Stimulated activated CD8-positive, alpha-beta memory T cell treated with anti-CD3 and anti-CD28 coated beads, Interleukin-12 subunit alpha, Interleukin-12 subunit beta, amount 100 ng/mL, for 1 hour (primary cell): ENCODE measurements around the gene MARCHF3.
"Not testable (repeated sequence)": the region's sequence is repeated elsewhere in the genome, so short reads cannot be mapped to it uniquely, and the experiment has no call there.

Source experiments
- DNase-seq: peaks from one replicate; pipeline ENCODE4 v3.0.0-alpha.2; 2020; ENCODE audit warnings: low read depth

The MARCHF3 gene

DNA sequence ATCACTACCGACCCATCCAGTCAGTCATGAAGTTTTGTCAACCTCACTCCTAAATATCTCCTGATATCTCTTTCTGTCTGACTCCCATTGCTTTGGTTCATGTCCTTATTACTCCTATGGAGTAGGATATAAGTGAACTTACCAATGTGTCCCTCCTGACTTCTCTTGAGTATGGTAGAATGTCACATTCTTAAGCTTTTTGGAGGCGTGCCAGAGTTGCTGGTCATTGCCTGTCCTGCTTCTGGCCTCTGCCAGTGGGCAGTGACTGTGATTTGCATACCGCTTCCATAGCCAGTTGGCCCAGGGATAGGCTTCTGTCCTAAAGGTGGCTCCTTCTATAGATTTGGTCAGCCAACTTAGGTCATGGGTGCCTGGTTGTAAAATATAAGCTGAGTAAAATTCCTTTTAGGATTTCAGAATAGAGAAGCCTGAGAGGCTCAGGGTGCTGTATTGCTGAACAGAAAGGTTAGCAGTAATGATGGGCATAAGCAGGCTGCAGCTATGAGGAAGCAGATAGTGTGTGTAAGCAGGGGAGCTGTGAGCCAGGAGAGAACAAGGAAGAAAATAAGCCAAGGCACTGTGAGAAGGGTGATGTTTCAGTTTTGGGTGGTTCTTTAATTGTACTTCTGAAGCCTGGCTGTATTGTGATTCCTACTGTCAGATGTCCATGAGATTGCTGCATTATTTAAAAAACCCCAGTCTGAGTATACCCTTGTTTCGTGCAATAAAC, 16.1 kb upstream of the MARCHF3 start:
- DNase-seq: no peak

DNA sequence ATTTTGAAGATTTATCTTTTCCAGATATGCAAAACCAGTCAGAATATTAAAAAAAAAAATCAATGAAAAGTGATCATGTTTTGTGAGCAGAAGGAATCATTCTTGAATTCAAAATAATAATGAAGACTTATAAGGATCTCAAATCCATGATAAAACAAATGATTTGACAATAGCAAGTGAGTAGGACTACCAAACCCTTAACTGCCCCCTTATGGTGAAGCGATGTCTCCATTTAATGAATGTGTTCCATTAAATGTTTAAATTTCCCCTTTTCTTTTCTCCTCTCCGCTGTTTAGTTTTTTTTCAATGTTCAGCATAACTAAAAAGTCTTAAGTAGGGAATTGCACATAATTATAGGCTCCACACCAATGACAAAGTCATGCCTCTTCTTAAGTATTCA, 12.2 kb upstream of the MARCHF3 start:
- DNase-seq: no peak

DNA sequence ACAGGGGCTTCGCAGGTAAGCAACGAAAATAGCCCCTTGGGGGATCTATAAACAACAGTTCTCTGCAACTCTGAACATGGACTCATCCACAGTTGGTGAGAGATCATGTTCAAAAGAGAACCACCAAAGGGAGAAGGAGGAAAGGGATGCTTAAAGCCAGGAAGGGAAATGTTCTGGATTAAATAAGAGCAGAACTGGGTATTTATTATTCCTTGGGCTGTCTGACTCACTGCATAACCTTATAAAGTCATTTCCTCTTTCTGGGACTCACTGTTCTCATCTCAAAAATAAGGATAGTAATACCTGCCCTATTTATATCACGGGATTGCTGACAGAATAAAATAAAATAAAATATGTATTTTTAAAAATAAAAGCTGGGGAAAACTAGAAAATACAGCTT, 11.2 kb upstream of the MARCHF3 start:
- DNase-seq: no peak

DNA sequence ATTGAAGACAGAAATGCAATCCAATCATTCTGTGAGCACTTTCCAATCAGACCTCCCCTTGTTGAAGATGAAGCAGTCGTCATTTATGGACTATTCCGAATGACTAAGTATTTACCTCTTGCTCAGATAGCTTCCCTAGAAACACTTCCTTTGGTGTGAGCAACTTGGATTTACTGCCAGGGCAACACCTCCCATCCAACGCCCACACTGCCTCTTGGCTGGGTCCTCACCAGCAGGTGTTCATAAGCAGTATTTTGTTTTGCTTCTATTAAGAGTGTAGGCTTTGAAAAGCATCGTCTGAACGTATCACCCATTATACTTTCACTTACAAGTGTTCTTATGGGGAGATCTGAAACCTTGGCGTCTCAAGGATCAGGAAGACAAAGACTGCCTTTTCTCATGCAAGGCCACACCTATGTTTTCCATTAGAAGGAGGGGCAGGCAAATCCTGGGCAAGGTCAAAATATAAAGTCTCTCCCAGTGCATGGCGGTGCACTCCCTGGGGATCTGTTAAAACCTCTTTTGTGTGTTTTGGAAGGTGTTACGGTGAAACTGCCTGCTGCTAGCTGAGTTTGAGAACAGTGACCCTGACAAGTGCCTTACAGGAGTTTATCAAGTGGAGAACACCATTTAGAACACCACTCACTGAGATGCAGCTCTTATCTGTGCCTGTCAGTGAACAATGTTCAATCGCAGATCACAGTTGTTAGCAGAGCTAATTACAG, 10.6 kb upstream of the MARCHF3 start:
- DNase-seq: no peak

DNA sequence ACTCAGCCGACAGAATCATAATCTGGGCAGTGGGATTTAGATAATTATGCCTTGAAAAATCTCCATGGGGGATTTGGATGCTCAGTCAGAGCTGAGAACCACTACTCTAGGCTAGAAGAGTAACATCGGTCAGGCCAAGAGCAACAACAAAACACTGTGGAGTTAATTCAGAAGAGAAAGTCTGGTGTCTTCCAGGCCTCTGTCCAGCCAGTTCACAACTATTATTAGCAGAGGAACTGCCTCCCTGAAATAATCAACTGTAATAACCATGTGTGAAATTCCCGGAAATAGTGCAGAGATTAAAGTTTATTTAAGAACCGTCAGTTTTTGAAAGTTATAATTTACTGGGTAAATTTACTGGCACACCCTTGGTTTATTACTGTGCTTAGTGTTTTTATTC, 8.2 kb upstream of the MARCHF3 start:
- DNase-seq: no peak

DNA sequence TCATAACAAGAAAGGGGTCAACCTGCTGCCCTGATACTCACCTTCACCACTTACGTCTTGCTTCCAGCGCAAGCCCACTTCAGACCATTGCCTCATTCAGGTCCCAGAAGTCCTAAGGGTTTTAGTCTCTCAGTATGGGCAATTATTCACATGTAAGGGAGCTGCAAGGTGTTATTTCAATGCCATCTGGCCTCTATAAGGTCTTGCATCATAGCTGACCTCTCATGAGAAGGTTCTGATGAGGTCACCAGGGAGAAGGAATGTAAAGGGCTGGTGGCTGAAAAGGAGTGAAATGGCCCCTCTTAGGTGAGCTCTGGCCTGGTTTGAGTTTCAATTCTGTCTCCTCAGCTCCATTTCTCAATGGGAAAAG, 1.5 kb upstream of the MARCHF3 start:
- DNase-seq: no peak

DNA sequence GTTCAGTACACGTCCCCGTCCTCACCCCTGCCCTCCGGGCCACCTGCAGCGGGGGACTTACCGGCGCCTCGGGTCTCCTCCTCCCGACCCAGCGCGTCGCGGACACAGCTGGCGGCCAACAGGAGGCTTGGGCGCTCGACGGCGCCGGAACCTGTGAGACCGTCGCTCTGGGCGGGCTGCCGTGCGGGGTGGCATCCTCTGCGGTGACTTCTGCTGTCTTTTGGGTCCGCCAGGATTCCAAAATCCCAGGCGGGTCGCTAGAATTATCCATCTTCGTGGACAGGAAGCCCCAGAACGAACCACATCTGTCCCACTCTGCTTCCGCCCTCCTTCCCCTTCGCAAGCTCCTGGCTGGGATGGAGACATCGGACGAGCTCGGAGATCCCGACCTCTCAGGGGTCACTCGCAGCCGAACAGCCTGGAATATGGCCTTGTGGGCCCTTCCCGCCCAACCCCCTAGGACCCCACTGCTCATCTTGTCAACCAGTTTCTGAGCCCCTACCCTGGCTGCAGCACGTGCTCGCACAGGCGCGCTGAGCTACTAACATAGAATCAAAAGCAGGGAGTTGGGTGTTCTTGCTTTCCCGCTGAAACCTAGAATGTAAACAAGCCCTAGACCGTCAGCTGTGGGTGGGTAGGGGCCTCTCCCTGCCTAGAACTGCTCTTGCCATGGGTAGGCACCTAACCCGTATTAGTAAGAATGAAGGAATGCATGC, 947 bp upstream of the MARCHF3 start:
- no peak for DNase-seq

DNA sequence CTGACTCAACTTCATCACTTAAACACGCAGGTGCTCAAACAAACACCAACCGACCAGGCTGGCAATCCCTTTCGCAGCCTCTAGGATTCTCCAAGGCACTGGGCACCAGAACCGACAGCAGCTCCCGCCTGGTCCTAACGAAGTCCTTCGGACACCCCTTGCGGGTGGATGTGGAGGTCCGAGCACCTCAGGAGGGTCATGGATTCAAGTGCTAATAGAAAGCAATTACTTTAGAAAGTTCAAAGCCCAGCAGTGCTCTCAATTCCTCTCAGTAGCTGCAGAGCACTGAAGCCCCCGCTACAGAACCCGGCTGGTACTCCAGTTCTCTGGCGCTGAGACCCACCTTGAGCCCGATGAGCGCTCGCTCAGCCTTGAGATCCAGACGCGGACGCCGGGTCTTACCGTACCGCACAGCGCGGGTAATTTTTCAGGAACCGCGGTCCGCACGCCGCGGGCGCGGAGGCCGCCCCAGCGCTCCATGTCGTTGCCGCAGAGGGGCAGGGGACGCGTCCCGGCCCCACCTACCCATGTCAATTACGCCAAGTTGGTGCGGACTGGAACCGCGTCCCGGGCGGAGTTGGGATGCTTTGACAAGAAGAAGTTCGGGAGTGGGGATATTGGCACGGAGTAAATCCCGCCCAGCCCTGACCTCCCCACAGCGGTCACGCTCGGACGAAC, 638 bp downstream of the MARCHF3 start:
- no peak for DNase-seq

DNA sequence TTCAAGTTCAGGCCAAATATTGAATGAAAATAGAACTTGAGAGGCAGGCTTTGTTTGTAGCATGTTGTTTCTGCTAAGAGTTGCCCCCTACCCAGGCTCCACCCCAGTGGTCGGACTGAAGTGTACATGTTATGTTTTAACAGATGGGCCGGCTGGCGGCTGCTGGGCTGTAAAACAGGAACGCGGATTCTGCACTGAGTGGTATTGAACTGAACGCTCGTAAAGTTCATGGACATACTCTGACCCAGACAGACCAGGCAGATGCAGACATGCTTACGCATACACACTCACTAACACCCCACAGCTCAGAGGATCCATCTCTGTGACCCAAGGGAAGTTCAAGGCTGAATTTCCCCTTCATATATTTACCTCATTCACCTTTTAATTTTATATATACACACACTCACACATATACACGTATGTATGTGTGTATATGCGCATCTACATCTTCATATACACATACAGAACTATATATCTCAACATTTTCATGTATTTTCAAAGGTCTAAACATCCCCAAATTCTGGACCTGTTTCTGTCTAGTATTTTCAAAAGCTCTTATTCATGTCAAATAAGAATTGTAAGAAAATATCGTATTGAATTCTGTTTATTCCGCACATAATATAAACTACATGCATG, 1.4 kb downstream of the MARCHF3 start:
- DNase-seq: no peak

DNA sequence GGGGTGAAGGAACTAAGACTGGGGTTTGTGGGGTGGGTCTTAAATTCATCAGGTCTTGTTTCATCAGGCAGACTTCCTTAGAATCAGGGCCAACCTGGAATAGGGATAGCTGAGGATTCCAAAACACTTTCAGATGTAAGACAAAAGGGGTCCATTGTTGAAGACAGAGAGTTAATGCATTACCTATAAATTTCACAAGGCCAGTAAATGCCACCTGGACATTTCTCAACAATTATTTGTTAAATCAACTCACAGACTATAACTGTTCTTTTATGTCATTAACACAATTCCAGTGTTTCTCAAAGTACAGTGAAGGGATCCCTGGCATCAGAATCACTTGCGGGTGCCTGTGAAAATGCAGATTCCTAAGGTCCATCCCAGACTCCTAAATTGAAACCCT, 2.8 kb downstream of the MARCHF3 start:
- DNase-seq: no peak

DNA sequence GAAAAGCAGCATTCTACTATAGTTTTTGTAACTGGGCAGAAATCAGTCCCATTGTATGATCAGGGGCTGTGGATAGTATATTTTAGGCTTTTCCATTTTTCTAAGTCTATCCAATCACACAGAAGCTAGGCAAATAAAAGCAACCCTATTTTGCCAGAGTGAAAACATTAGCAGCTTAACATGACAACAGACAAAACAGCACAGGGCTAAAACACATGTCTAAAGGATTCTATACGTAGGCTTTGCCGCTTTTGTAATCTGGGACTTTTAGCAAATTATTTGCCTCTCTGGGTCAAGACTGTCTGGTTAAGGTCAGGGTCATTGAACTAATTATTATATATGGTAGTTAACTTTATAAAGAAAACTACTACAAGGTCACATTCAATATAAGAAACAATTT, 4.2 kb downstream of the MARCHF3 start:
- DNase-seq: no peak

DNA sequence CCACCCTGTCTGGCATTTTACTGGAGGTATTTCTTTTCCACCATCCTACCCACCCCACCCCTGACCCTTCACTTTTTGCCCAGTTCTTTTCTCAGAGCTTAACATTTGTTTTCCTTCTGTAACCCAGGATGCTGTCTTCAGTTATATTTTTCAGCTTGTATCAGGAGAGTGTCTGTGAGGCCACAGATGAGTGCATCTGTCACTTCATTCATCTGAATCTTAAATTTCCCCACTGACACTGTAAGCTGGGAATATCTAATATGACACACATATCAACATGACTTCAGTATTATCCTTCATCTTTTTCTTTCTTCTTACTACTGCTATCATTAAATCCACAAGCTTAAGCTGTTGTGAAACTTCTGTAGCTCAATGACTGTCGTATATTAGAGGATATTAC, 4.9 kb downstream of the MARCHF3 start:
- no peak for DNase-seq

DNA sequence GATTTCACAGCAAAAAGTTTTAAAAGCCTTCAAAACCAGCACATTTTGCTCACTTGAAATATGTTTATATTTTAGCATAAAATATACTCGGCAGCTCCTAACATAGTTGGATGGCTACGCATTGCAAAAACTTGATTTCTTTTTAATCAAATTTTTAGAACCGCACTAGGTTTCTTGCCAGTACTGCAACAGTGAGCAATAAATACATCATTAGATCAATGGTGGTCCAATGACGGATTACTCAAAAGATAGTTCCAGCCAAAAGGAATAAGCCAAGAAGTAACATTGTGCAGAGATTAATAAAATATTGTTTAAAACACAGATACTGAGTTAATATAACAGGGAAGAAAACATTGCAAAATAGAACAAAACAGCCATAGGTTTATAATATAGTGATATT, 5.5 kb downstream of the MARCHF3 start:
- DNase-seq: no peak

DNA sequence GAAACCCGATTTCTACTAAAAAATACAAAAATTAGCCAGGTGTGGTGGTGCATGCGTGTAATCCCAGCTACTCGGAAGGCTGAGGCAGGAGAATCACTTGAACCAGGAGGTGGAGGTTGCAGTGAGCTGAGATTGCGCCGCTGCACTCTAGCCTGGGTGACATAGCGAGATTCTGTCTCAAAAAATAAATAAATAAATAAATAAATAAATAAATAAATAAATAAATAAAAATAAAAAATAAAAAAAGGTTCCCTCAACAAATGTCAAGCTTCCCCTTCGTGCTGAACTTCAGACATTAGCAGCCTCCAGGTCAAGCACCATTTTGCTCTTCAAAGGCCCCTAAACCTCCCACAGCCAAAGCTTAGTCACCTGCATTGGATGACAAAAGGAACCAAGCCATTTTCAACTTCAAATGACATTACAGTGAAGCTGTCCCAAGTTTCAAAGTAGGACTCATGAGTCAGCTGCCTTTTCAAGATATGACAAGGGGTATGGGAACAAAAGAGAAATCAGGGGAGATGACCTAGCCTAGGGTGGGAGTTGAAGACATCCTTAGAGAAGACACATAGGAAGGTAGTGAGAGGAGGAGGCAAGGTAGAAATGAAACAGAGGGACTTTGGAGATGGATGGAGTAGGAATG, 6.7 kb downstream of the MARCHF3 start:
- not testable (repeated sequence) for DNase-seq

DNA sequence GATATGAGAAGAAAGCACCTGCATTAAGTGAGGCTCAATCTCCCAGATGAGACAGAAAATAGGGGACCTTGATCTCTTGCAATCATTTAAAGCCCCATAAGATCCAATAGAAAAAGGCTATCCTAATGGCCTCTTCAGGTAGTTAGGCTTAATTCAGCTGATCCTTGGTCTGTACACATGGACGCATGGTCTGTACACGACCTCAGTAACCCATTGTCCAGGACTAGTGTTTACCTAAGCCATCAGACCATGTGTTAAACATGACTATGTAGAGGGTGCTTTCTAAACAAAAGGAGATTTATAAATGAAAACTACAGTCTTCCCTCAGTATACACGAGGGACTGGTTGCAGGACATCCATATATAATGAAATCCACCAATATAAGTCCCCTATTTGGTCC, 7.5 kb downstream of the MARCHF3 start:
- no peak for DNase-seq

DNA sequence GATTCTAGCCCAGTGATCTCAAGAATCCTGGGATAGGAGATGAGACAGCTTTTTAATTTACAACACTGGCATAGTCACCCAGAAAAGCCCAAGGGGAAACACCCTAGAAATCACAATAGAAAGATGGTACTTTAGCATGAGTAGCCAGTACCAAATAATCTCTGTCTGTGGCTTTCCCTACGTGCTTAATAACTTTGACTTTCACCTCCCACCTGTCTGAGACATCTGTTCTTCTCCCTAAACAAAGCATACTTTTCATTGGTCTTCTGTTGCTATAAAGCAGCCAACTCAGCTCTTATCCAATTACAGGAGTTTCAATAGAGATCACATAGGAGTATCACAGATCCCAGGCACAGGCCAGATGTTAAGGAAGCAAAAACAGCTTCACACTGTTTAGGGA, 10.4 kb downstream of the MARCHF3 start:
- DNase-seq: no peak

DNA sequence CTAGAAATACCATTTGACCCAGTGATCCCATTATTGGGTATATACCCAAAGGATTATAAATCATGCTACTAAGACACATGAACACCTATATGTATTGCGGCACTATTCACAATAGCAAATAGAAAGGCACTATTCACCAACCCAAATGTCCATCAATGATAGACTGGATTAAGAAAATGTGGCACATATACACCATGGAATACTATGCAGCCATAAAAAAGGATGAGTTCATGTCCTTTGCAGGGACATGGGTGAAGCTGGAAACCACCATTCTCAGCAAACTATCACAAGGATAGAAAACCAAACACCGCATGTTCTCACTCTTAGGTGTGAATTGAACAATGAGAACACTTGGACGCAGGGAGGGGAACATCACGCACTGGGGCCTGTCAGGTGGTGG, 13.6 kb downstream of the MARCHF3 start:
- DNase-seq: not testable (repeated sequence)

DNA sequence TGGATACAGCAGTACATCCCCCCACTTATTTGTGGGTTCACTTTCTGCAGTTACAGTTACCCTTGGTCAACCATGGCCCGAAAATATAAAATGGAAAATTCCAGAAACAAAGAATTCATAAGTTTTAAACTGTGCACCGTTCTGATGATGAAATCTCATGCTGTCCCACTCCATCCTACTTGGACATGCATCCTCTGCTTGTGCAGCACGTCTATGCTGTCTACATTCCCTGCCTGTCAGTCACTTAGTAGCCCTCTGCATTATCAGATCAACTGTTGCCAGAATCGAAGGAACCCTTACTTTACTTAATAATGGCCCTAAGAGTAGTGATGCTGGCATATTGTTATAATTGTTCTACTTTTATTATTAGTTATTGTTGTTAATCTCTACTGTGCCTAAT, 14.6 kb downstream of the MARCHF3 start:
- DNase-seq: no peak

DNA sequence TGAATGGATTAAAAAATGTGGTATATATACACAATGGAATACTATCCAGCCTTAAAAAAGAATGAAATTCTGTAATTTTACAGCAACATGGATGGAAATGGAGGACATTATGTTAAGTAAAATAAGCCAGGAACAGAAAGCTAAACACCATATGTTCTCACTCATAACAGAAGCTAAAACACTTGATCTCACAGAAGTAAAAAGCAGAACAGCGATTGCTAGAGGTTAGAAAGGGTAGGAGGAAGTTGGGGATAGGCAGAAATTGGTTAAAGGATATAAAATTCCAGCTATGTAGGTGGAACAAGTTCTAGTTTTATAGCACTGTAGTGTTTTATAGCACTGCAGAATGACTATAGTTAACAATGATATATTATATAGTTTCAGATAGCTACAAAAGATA, 15.8 kb downstream of the MARCHF3 start:
- DNase-seq: no peak

DNA sequence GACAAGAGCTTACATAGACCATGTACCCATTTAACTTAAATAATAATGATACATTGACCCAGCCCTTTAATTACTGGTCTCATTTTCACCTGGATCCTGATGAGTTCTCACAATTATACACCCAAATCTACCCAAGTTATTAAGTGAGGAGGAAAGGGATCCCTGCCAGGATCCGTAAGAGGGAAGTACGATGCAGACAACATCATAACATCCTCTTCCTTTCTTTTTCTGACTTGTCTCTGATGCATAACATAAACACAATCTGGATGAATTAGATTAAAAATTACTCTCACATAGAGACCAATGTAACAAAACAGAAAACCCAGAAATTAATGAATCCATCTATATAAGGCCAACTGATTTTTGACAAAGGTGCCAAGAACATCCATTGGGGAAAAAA, 17.0 kb downstream of the MARCHF3 start:
- no peak for DNase-seq

DNA sequence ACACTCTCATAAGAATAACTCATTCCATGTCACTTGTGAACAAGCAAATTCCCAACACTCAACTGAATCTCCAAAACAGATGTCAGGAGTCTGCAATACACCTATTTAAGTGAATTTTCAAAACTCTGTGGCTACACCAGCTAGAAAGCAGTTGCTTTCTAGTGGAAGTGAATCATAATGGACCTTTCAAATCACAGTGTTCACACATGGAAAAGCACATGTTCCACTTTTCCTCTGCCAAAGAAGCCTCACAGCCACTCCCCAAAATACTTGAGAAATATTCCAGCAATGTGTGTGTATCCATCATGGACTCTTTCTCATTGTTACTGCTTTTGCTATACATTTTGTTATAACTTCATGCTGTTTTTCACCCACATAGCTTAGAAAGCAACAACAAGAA, 17.4 kb downstream of the MARCHF3 start:
- DNase-seq: no peak
